AG09309 (cell line): ENCODE data around the gene GTF2H4.

Experiments
- DNase-seq: peaks from one replicate; pipeline ENCODE4 v3.0.0-alpha.2; 2010; ENCODE audit warnings: low read depth
- H3K4me3 ChIP-seq: 2 replicates; pipeline ENCODE4 v1.5.1; 2011; ENCODE audit warnings: mild to moderate bottlenecking, low read depth, low read length, moderate library complexity; ENCODE audit not compliant: control insufficient read depth
- TF ChIP-seq, protein P1 (sequence below): IDR thresholded peaks from 2 replicates; pipeline ENCODE4 v1.5.1; 2011; ENCODE audit warnings: mild to moderate bottlenecking, low read depth, low read length, inconsistent platforms; ENCODE audit not compliant: insufficient read depth, control insufficient read depth; ENCODE audit errors: missing control alignments

GTF2H4 gene

DNA sequence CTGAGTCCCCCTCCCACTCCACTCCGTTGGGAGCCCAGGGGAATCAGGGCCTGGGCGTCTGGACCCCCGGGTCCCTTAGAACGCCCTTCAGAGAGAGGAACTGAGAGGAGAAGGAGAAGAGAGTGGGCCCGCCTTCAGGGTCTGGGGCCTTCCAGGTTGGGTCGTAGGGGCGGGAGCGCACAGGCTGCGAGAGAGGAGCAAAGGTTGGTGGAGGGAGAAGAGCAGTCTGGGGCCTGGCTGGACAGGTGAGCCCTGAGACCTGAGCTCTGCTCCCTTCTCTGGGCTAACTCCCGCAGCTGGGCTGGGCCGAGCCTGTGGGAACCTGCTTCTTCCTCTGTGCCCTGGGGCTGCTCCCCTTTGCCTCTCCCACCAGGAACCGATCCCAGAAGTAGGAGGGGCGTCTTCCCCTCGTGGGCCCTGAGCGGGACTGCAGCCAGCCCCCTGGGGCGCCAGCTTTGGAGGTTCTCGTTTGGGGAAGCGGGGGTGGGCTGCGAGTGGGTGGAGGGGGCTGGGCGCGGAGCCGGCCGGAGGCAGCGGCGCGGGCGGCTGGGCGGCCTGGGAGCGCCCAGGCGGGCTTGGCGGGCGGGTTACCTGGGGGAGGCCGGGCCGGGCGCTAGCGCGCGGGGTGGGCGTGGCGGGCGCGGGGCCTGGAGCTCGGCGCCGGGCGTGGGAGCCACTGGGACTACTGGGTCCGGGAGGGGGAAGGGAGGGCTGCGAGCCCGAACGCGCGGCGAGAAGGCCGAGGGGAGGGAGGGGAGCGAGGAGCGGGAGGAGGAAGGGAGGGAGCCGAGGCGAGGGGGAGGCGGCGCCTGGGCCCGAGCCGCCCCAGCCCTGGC lies 24.1 kb upstream of the GTF2H4 start, which contains the start of gene DDR1:
Gene DDR1 (plus strand): TSS at position 835 of the 836 bp plus-strand sequence. CDS start 4,211 bp downstream, outside the sequence.
- H3K4me3 ChIP-seq: peak within 1 kb of the TSS; percentile 70
- TF ChIP-seq, protein P1, sequence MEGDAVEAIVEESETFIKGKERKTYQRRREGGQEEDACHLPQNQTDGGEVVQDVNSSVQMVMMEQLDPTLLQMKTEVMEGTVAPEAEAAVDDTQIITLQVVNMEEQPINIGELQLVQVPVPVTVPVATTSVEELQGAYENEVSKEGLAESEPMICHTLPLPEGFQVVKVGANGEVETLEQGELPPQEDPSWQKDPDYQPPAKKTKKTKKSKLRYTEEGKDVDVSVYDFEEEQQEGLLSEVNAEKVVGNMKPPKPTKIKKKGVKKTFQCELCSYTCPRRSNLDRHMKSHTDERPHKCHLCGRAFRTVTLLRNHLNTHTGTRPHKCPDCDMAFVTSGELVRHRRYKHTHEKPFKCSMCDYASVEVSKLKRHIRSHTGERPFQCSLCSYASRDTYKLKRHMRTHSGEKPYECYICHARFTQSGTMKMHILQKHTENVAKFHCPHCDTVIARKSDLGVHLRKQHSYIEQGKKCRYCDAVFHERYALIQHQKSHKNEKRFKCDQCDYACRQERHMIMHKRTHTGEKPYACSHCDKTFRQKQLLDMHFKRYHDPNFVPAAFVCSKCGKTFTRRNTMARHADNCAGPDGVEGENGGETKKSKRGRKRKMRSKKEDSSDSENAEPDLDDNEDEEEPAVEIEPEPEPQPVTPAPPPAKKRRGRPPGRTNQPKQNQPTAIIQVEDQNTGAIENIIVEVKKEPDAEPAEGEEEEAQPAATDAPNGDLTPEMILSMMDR: no peak
- DNase-seq: no peak

DNA sequence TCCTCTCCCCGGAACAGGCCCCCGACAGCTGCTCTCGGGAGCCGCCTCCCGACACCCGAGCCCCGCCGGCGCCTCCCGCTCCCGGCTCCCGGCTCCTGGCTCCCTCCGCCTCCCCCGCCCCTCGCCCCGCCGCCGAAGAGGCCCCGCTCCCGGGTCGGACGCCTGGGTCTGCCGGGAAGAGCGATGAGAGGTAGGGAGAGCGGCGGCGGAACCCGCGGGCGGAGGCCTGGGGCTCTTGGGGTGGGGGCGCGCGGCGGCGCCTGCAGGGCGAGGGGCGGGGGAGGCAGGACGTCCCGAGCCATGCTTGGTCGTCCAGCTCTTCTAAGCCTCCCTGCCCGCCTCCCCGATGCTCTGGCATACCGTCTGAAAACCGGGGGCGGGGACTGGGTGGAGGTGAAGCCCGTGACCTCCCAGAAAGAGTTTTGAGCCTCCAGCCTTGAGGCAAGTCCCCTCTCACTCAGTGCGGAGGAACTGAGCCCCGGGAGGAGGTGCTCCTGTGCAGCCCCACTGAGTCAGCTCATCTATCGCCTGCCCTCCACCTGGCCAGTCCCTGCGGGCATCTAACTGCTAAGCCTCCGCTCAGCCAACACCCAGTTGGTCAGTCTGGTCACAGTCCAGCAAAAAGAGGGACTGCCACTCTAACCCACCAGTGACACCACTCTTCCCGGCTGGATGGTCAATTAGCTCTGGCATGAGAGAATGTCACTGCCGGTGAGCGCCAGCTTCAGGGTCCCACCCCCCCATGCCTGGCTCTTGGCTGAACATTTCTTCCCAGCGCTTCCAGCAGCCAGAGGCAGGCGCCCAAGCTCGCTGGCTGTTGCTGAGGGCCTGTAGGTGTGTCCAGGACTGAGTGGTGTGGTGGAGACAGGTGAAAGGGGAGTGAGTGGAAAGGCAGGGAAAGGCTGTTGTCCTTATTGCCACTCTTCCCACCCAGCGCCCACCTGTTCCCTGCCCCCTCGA lies 23.2 kb upstream of the GTF2H4 start:
- no peak for DNase-seq
- TF ChIP-seq, protein P1: no peak
- peak overlapping the region; percentile 70 for H3K4me3 ChIP-seq

DNA sequence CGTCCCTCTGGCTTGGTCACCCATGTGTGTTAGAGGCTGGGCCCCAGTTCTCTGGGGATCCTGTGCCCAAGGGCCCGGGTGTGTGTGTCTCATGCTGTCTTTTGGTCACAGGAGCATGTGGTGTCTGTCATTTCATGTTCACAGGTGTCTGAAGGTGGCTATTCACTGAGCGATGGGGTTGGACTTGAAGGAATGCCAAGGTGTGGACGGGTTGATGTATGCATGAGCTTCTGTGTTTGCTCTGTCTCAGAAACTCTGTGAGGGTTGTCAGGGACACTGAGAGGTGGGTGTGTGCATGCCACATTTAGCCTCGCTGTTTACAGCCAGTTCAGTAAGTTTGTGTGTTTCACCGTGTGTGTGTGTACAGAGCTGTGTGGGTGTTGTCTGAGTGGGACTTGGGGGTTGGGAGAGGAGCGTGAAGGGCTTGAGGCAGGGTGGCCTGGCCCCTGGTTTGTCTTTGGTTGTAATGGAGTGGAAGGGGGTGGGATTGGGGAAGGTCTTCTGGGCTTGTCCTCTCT lies 22.5 kb upstream of the GTF2H4 start:
- peak overlapping the region; percentile 70 for H3K4me3 ChIP-seq
- no peak for DNase-seq
- TF ChIP-seq, protein P1: no peak

DNA sequence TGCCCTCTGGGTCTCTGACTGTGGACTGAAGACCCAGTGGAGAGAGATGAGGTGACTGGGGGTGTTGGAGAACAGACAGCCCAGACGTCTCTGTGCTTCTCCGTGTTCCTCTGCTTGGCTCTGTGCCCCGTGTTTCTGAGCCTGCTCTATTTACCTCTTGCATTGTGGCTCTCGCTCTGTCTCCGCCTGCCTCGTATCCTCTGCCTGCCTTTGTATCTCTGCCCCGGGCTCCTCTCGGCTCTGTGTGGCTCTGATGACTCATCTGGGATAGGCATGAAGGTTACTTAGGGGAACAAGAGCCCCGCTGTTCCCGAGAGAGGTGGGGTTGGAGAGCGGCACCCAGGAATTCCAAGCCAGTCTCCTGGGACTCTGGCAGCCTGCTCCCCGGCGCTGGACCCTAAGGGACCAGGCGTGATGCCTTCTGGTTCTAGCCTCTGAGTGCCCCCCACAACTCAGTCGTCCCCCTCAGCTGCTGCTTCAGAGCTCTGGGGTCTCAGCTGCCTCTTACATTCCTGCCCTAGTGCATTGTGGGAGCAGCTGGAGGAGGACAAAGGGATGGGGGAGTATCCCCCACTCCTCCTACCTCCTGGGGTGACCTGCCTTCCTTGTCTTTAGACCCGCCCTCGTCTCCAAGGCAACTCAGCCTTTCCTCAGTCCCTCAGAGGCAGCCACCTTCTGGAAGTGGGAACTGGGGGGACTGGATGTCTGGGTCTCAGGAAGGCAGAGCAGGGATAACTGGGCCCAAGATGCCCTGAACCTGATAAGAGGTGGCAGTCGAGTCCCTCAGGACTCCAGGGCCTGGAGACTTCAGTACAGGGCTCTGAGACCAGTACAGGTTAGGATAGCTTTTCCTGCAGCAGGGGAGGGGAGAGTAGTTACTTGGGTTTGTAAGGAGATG lies 21.8 kb upstream of the GTF2H4 start:
- H3K4me3 ChIP-seq: peak overlapping the region; percentile 70
- no peak for DNase-seq
- TF ChIP-seq, protein P1: no peak

DNA sequence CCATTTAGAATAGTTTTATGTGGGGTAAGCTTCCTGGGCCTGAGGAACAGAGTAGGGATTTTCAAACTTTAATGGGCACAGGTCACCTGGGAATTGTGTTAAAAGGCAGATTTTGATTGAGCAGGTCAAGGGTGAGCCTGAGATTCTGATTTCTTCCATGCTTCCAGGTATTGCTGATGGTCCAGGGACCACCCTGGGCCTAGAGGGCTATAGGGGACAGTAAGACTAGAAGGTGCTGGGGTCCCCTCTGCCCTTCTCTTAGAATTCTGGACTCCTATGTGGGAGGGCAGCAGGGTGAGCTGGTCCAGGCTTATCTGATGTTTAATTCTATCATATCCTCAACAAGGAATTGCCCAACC lies 21.1 kb upstream of the GTF2H4 start:
- TF ChIP-seq, protein P1: no peak
- H3K4me3 ChIP-seq: no peak overlapping the region
- no peak for DNase-seq
